Activated B cell treated with CpG ODN at 0.5 μM for 24 hours (primary cell): ENCODE results near the gene ULBP3. TPM values are rescaled to one million over a fixed set of nuclear protein-coding genes. Genes with fewer than 3 reads are reported as not detected.
A peak's percentile ranks its signal among the peaks of the same experiment; 100 is the strongest.
"Not testable (repeated sequence)": the region's sequence is repeated elsewhere in the genome, so short reads cannot be mapped to it uniquely, and the experiment has no call there.

Experiments
- ATAC-seq: fragments of 200-7000 bp; cut with Tn5 transposase; one replicate; pipeline ENCODE4 v1.10.0; 2021; ENCODE audit warnings: low read depth, mild to moderate bottlenecking, moderate library complexity
- CTCF ChIA-PET: fragments of 350-600 bp; sonication (Branson Sonifier 250); formaldehyde crosslinking; loops from one replicate; lab custom pipeline; 2021; ENCODE audit warnings: antibody characterized with exemption; lab: Charles Lee
- POLR2A ChIA-PET: fragments of 350-600 bp; sonication (Branson Sonifier 250); formaldehyde crosslinking; loops from one replicate; lab custom pipeline; 2021; ENCODE audit warnings: antibody characterized with exemption; lab: Charles Lee
- DNase-seq: peaks from one replicate; pipeline ENCODE4 v3.0.0; 2022
- H3K27ac Mint-ChIP-seq: one replicate; pipeline ENCODE4 v1.8.0; 2020; ENCODE audit warnings: mixed read lengths
- H3K27me3 Mint-ChIP-seq: one replicate; pipeline ENCODE4 v1.8.0; 2021; ENCODE audit warnings: mixed read lengths
- H3K36me3 Mint-ChIP-seq: one replicate; pipeline ENCODE4 v1.8.0; 2021; ENCODE audit warnings: low read depth, mixed read lengths
- H3K4me1 Mint-ChIP-seq: one replicate; pipeline ENCODE4 v1.8.0; 2021; ENCODE audit warnings: mixed read lengths
- H3K4me3 Mint-ChIP-seq: one replicate; pipeline ENCODE4 v1.8.0; 2020; ENCODE audit warnings: mild to moderate bottlenecking, mixed read lengths
- H3K9me3 Mint-ChIP-seq: one replicate; pipeline ENCODE4 v1.8.0; 2020; ENCODE audit warnings: mixed read lengths
- CTCF ChIP-seq: fragments of 200-600 bp; IDR thresholded peaks from one replicate; pipeline ENCODE4 v1.8.0; 2022; ENCODE audit warnings: antibody characterized with exemption, mild to moderate bottlenecking
- intact Hi-C: fragments of 100-400 bp; cut with micrococcal nuclease; formaldehyde crosslinking; loops from one replicate; pipeline ENCODE4 v1.15.1; 2024
- total RNA-seq: library from RNA; stranded (reverse); gene quantifications from 2 replicates; pipeline ENCODE4 v1.2.3, GENCODE V29; 2022

The ULBP3 gene
- total RNA-seq, 1 donor from 2014 or later = 0.80 TPM

DNA sequence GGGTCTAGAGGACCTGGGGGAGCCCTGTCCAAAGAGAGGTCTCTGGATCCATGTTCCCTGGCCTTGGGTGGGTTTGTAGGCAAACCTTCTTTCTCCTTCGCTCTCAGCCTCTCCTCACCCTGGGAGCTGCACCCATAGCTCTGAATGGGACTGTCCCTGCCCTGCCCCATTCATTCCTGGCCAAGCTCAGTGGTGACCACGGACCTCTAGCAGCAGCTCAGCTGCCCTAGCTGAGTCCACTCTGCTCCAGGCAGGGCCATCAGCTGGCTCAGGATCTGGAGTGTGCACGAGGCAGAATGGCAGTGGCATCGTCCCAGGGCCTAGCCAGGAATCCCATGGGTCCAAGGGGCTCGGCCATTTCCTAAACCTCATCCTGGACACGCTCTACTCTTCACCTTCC lies 5.3 kb downstream of the ULBP3 start:
- Mint-ChIP-seq H3K36me3 (no peaks in the 10 kb centered on the region), H3K27me3 (peaks cover 10% of the 10 kb centered on the region), H3K27ac (no peak overlapping the region), H3K9me3 (no peaks in the 10 kb centered on the region), H3K4me1 (peaks cover 13% of the 10 kb centered on the region), H3K4me3 (no peak overlapping the region)
- TF ChIP-seq CTCF = no peak
- intact Hi-C loops = no loop called here
- DNase-seq = no peak
- no peak for ATAC-seq
- ChIA-PET POLR2A (no interaction called here), CTCF (no interaction called here)

DNA sequence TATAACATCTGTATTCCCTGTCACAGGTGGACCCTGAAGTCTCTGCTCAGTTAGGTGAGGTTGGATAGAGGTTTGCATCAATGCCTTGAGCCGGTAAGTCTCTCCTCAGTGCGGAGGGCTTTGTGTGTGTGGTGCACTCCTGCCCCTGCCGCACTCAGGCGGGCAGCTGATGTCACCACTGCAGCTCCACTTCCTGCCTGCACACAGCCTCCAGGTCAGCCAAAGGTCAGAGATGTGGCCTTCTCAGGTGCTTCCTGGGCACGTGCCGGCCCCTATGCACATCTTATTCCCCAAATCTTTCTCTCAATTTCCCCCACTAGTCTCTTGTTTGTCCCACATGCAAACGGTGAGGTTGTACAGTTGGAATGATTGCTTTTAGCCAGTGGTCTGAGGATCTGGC lies 8.9 kb downstream of the ULBP3 start:
- CTCF ChIA-PET, H3K4me3 Mint-ChIP-seq, H3K4me1 Mint-ChIP-seq, DNase-seq, H3K9me3 Mint-ChIP-seq, H3K36me3 Mint-ChIP-seq, POLR2A ChIA-PET, H3K27ac Mint-ChIP-seq, intact Hi-C loops: not testable (repeated sequence)
- H3K27me3 Mint-ChIP-seq = peaks cover 10% of the 10 kb centered on the region
- ATAC-seq = peak; percentile 66

GRCh38 chr6:150058986-150059385 lies 9.9 kb downstream of the ULBP3 start:
- Mint-ChIP-seq H3K36me3 (no peaks in the 10 kb centered on the region), H3K9me3 (no peaks in the 10 kb centered on the region), H3K27ac (no peak overlapping the region), H3K4me3 (no peak overlapping the region), H3K4me1 (peaks cover 8% of the 10 kb centered on the region), H3K27me3 (peaks cover 20% of the 10 kb centered on the region)
- DNase-seq = no peak
- intact Hi-C loops = no loop called here
- ChIA-PET POLR2A (no interaction called here), CTCF (no interaction called here)
- ATAC-seq = no peak
- TF ChIP-seq CTCF = no peak

DNA sequence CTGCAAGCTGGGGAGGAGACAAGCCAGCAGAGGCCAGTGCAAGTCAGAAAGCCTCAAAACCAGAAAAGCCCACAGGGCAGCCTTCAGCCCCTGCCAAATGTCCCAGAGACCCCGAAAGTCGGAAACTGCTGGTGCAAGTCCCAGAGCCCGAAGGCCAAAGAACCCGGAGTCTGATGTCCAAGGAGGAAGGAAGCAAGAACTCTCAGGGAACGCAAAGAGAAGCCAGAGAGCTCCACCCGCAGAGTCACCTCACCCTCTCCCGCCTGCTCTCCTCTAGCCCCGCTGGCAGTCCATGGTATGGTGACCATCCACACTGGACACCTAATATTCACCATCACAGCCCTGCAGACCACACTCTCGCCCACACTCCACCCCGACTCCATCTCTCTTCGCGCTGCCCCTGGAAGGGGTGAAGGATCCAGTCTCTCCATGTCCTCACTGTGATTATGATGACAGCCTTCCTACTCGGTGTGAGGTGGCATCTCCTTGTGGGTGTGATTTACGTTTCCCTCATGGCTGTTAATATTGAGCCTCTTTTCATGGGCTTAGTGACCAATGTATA lies 10.6 kb downstream of the ULBP3 start:
- Mint-ChIP-seq H3K4me1 (peaks cover 8% of the 10 kb centered on the region), H3K27ac (no peak overlapping the region), H3K9me3 (no peaks in the 10 kb centered on the region), H3K4me3 (no peak overlapping the region), H3K27me3 (peaks cover 24% of the 10 kb centered on the region), H3K36me3 (no peaks in the 10 kb centered on the region)
- TF ChIP-seq CTCF = no peak
- ATAC-seq (no peak), DNase-seq (no peak)
- ChIA-PET POLR2A (no interaction called here), CTCF (no interaction called here)
- intact Hi-C loops = no loop called here

DNA sequence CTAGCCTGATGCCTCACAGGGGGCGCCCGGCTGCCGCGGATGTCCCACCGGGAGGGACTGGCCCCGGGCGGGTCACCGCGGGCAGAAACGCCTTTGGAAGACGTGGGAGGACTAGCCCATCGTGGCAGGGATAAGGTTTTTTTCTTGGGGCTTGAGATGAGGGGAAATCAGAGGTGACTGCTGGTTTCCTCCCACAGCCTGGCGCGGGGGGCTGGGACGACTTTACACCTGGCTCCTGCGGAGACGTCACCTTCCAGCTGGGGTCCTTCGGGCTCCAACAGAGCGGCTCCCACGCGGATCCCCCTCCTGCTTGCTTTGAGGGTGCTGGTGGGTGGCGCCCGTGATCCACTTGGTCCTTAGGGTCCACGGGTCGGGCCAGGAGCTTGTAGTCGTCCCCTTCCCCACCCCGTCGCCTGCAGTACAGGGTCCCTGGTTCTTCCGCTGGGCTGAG lies 11.4 kb downstream of the ULBP3 start:
- DNase-seq (no peak), ATAC-seq (no peak)
- intact Hi-C loops = no loop called here
- no peak overlapping the region for H3K27ac Mint-ChIP-seq
- CTCF ChIA-PET = no interaction called here
- no peaks in the 10 kb centered on the region for H3K9me3 Mint-ChIP-seq
- H3K27me3 Mint-ChIP-seq = peaks cover 30% of the 10 kb centered on the region
- no peak overlapping the region for H3K4me3 Mint-ChIP-seq
- H3K36me3 Mint-ChIP-seq = no peaks in the 10 kb centered on the region
- H3K4me1 Mint-ChIP-seq = peaks cover 8% of the 10 kb centered on the region
- TF ChIP-seq CTCF = no peak
- POLR2A ChIA-PET = no interaction called here

GRCh38 chr6:150056916-150057315 lies 12.0 kb downstream of the ULBP3 start:
- ChIA-PET CTCF (no interaction called here), POLR2A (no interaction called here)
- Mint-ChIP-seq H3K4me1 (peaks cover 8% of the 10 kb centered on the region), H3K9me3 (no peaks in the 10 kb centered on the region), H3K27ac (no peak overlapping the region), H3K27me3 (peaks cover 36% of the 10 kb centered on the region), H3K36me3 (no peaks in the 10 kb centered on the region), H3K4me3 (no peak overlapping the region)
- intact Hi-C loops = no loop called here
- TF ChIP-seq CTCF = no peak
- ATAC-seq (no peak), DNase-seq (no peak)
